Left hindlimb (tissue), 1 donor: Measurements from ENCODE around the gene NRCAM.

ENCODE experiments used
- DNase-seq: peaks from one replicate; pipeline ENCODE4 v3.0.0-alpha.2; 2018

NRCAM gene

GRCh38 chr7:108335269-108335918, 120.8 kb downstream of the NRCAM start:
- DNase-seq = no peak

GRCh38 chr7:108332937-108333336, 123.3 kb downstream of the NRCAM start:
- DNase-seq = no peak

- DNase-seq = no peak
These were observed 124.3 kb downstream of the NRCAM start for GRCh38 chr7:108331971-108332370.

- no peak for DNase-seq
These were observed 126.0 kb downstream of the NRCAM start for GRCh38 chr7:108330227-108330626.

GRCh38 chr7:108329514-108329913, 126.7 kb downstream of the NRCAM start:
- no peak for DNase-seq

- no peak for DNase-seq
These were observed 128.0 kb downstream of the NRCAM start for GRCh38 chr7:108328174-108328651.

GRCh38 chr7:108327353-108327752, 128.9 kb downstream of the NRCAM start:
- no peak for DNase-seq

GRCh38 chr7:108326938-108327337, 129.3 kb downstream of the NRCAM start:
- no peak for DNase-seq

- no peak for DNase-seq
These were observed 131.9 kb downstream of the NRCAM start for GRCh38 chr7:108324053-108325038.

- DNase-seq = no peak
These were observed 133.1 kb downstream of the NRCAM start for GRCh38 chr7:108322925-108323832.

GRCh38 chr7:108322046-108322445, 134.2 kb downstream of the NRCAM start:
- no peak for DNase-seq

- no peak for DNase-seq
These were observed 134.9 kb downstream of the NRCAM start for GRCh38 chr7:108321359-108321758.

- DNase-seq = no peak
These were observed 139.5 kb downstream of the NRCAM start for GRCh38 chr7:108316708-108317107.

GRCh38 chr7:108314551-108314950, 141.7 kb downstream of the NRCAM start:
- no peak for DNase-seq

- DNase-seq = no peak
These were observed 142.2 kb downstream of the NRCAM start for GRCh38 chr7:108314049-108314448.

GRCh38 chr7:108313086-108313485, 143.2 kb downstream of the NRCAM start:
- no peak for DNase-seq

- DNase-seq = no peak
These were observed 144.6 kb downstream of the NRCAM start for GRCh38 chr7:108311446-108312168.

GRCh38 chr7:108310351-108310750, 145.9 kb downstream of the NRCAM start:
- DNase-seq = no peak

GRCh38 chr7:108308903-108309302, 147.3 kb downstream of the NRCAM start:
- no peak for DNase-seq

- no peak for DNase-seq
These were observed 148.0 kb downstream of the NRCAM start for GRCh38 chr7:108308276-108308675.

GRCh38 chr7:108307595-108307994, 148.6 kb downstream of the NRCAM start:
- DNase-seq = no peak

GRCh38 chr7:108307194-108307593, 149.0 kb downstream of the NRCAM start:
- no peak for DNase-seq
